ENCODE measurements around the gene IFI35.

DNA sequence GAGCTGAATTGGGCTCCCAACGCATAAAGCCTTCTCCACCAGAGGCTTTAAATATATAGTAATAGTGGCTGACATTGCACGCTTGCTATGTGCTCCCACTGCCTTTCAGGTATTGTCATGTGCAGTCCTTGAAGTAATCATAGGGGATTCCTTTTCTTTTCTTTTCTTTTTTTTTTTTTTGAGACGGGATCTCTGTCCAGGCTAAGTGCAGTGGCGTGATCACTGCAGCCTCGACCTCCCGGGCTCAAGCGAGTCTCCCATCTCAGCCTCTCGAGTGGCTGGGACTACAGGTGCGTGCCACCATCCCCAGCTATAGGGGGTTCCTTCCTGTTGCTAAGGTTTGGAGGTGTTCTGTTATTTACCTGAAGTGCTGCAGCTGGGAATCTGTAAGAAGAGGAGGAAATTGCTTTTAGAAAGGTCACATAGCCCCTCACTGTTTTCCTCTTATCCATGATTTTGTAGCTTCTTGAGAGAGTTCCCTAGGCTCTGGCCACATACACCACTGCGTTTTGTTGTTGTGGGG, 7.5 kb upstream of the IFI35 start:
- TF ChIP-seq CTCF (IDR thresholded peaks at IDR 0.05) (no peak), POLR2AphosphoS5 (IDR thresholded peaks at IDR 0.05; ENCODE audit: low read depth, low read length) (no peak), REST (IDR thresholded peaks at IDR 0.05; ENCODE audit: insufficient read depth in 1 of 2, low read depth in 2 of 2, low read length in 1 of 2) (no peak), SIN3A (IDR thresholded peaks at IDR 0.05; ENCODE audit: borderline replicate concordance, insufficient read depth, low read depth, low read length) (no peak)

Data from Panc1 (cell line).